Neural progenitor cell (in vitro differentiated cells): ENCODE results near the gene FGF9. TPM values are rescaled to one million over a fixed set of nuclear protein-coding genes. Genes with fewer than 3 reads are reported as not detected.

Experiments
- DNase-seq: peaks from one replicate; pipeline ENCODE4 v3.0.0-alpha.2; 2016; ENCODE audit warnings: low spot score
- H2AFZ ChIP-seq: fragments of 200-600 bp; sonication (generic); replicated peaks from 2 replicates; pipeline ENCODE4 v1.6.1; 2016; ENCODE audit warnings: antibody characterized with exemption
- H3F3A ChIP-seq: fragments of 200-600 bp; sonication (generic); 2 replicates; pipeline ENCODE4 v1.6.1; 2016; ENCODE audit warnings: antibody characterized with exemption, low read depth
- H3K27ac ChIP-seq: fragments of 200-600 bp; sonication (generic); 2 replicates; pipeline ENCODE4 v1.5.1; 2016; ENCODE audit warnings: mild to moderate bottlenecking
- H3K27me3 ChIP-seq: fragments of 200-600 bp; sonication (generic); 2 replicates; pipeline ENCODE4 v1.6.1; 2016; ENCODE audit warnings: mild to moderate bottlenecking, moderate library complexity
- H3K36me3 ChIP-seq: fragments of 200-600 bp; sonication (generic); 2 replicates; pipeline ENCODE4 v1.5.1; 2016
- H3K4me1 ChIP-seq: fragments of 200-600 bp; sonication (generic); 2 replicates; pipeline ENCODE4 v1.6.1; 2016; ENCODE audit warnings: mixed run types
- H3K4me2 ChIP-seq: fragments of 200-600 bp; sonication (generic); 2 replicates; pipeline ENCODE4 v1.6.1; 2016
- H3K4me3 ChIP-seq: fragments of 200-600 bp; sonication (generic); 2 replicates; pipeline ENCODE4 v1.5.1; 2016
- H3K79me2 ChIP-seq: fragments of 200-600 bp; sonication (generic); 2 replicates; pipeline ENCODE4 v1.6.1; 2016; ENCODE audit warnings: low read depth
- H3K9ac ChIP-seq: fragments of 200-600 bp; sonication (generic); 2 replicates; pipeline ENCODE4 v1.6.1; 2016
- H3K9me3 ChIP-seq: fragments of 200-600 bp; sonication (generic); 2 replicates; pipeline ENCODE4 v1.5.1; 2016; ENCODE audit warnings: low read depth
- H4K20me1 ChIP-seq: fragments of 200-600 bp; sonication (generic); 2 replicates; pipeline ENCODE4 v1.6.1; 2016; ENCODE audit warnings: low read depth
- H3K27ac Mint-ChIP-seq: 3 replicates; pipeline ENCODE4 v1.8.0; 2021; ENCODE audit warnings: mixed read lengths
- H3K27me3 Mint-ChIP-seq: 2 replicates; pipeline ENCODE4 v1.8.0; 2022; ENCODE audit warnings: low read depth, mild to moderate bottlenecking, inconsistent platforms, moderate library complexity, mixed read lengths; ENCODE audit not compliant: insufficient read depth
- H3K36me3 Mint-ChIP-seq: 3 replicates; pipeline ENCODE4 v1.8.0; 2021; ENCODE audit warnings: mixed read lengths
- H3K4me1 Mint-ChIP-seq: 3 replicates; pipeline ENCODE4 v1.8.0; 2021; ENCODE audit warnings: mixed read lengths
- H3K4me3 Mint-ChIP-seq: 3 replicates; pipeline ENCODE4 v1.8.0; 2021; ENCODE audit warnings: mild to moderate bottlenecking, moderate library complexity, mixed read lengths
- H3K9me3 Mint-ChIP-seq: 3 replicates; pipeline ENCODE4 v1.8.0; 2020; ENCODE audit warnings: mixed read lengths
- EZH2 ChIP-seq: fragments of 200-600 bp; sonication (generic); IDR thresholded peaks from 2 replicates; pipeline ENCODE4 v1.6.1; 2017; ENCODE audit warnings: antibody characterized with exemption, mild to moderate bottlenecking, moderate library complexity
- EZH2phosphoT487 ChIP-seq: fragments of 200-600 bp; sonication (generic); IDR thresholded peaks from 2 replicates; pipeline ENCODE4 v1.6.1; 2017; ENCODE audit warnings: antibody characterized with exemption
- total RNA-seq: library from RNA; depleted of rRNA; stranded (reverse); fragments of >200 nt; gene quantifications from 2 replicates; pipeline ENCODE4 v1.2.3, GENCODE V29; 2015; ENCODE audit warnings: low replicate concordance
- TF ChIP-seq, protein P1 (sequence below): fragments of 200-600 bp; sonication (generic); IDR thresholded peaks from 2 replicates; pipeline ENCODE4 v1.5.1; 2017; ENCODE audit warnings: antibody characterized with exemption, mild to moderate bottlenecking

The FGF9 gene
- total RNA-seq, 1 donor from 2014 or later: 2.1 TPM

DNA sequence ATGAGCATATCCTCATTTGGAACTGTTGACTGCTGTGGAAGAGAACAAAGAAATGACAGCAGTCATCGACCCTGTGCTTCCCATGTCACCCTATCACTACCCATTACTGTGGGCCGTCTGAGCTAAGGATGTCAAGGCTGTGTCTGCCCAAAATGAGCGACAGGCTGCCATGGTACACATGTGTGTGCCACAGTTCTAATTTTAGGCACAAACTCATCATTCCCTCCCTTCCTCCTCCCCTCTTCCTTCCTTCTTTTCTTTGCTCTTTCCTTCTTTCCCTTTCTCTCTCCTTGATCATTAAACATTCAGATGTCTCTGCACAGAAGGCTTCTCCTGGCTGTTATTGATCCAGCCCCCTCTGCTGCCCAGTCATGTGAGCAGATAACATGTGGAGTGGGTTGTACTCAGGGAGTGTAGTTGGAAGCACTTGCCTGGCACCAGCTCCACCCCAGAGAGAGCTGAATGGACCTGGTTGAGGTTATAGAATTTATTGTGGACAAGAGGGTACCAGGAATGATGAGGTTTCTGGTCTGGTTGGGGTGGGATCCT, 6.3 kb downstream of the FGF9 start:
- TF ChIP-seq, protein P1, sequence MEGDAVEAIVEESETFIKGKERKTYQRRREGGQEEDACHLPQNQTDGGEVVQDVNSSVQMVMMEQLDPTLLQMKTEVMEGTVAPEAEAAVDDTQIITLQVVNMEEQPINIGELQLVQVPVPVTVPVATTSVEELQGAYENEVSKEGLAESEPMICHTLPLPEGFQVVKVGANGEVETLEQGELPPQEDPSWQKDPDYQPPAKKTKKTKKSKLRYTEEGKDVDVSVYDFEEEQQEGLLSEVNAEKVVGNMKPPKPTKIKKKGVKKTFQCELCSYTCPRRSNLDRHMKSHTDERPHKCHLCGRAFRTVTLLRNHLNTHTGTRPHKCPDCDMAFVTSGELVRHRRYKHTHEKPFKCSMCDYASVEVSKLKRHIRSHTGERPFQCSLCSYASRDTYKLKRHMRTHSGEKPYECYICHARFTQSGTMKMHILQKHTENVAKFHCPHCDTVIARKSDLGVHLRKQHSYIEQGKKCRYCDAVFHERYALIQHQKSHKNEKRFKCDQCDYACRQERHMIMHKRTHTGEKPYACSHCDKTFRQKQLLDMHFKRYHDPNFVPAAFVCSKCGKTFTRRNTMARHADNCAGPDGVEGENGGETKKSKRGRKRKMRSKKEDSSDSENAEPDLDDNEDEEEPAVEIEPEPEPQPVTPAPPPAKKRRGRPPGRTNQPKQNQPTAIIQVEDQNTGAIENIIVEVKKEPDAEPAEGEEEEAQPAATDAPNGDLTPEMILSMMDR: no peak
- TF ChIP-seq EZH2 (no peak), EZH2phosphoT487 (no peak)

DNA sequence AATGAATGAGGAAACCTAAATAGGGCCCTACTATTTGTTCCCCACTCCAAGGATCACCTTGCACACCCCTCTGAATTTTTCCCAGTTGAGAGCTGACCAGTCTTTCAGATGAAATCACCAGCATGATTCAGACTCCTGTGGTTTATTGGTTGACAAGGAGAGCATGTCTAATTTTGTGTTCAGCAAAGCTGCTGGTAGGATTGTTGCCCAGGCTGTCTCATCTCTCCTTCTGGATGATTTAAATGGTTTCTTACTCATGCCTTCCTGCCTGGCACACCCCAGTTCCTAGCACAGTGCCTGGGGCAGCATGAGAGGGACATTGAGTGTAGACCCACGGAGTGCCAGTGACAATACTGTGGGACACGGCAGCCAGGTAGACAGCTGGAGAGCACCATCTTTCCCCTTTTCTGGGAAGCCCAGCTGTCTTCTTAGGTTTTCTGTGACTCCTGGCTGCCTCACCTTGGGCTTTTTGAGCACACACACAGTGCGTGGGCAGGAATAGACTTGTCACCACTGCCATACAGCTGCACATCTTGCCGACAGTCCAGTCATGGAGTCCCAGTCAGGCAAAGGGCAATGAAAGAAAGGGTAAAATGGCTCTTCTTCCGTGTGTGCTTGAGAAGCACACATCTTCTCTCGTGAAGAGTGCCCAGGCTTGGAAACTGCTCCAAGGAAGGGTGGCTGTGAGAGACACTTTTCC, 12.3 kb downstream of the FGF9 start:
- Mint-ChIP-seq H3K4me1 (peaks cover 3% of the 10 kb centered on the region), H3K36me3 (peaks cover 11% of the 10 kb centered on the region), H3K27me3 (peaks cover 2% of the 10 kb centered on the region), H3K27ac (no peak overlapping the region), H3K4me3 (no peak overlapping the region), H3K9me3 (no peaks in the 10 kb centered on the region)
- H3K79me2 ChIP-seq: no peaks in the 10 kb centered on the region
- H3F3A ChIP-seq: no peaks in the 10 kb centered on the region
- TF ChIP-seq, protein P1: no peak
- no peak for TF ChIP-seq EZH2
- no peak for TF ChIP-seq EZH2phosphoT487
- H3K4me3 ChIP-seq: no peak overlapping the region
- no peaks in the 10 kb centered on the region for H3K4me1 ChIP-seq
- no peak overlapping the region for H3K27ac ChIP-seq
- no peaks in the 10 kb centered on the region for H4K20me1 ChIP-seq
- DNase-seq: no peak
- no peak overlapping the region for H2AFZ ChIP-seq
- H3K9me3 ChIP-seq: no peaks in the 10 kb centered on the region
- no peak overlapping the region for H3K9ac ChIP-seq
- H3K36me3 ChIP-seq: no peaks in the 10 kb centered on the region
- H3K4me2 ChIP-seq: no peak overlapping the region
- peaks cover 13% of the 10 kb centered on the region for H3K27me3 ChIP-seq

More for the DNA sequence above, 6.3 kb downstream of the FGF9 start:
- Histone ChIP-seq H2AFZ (no peak overlapping the region), H3K36me3 (no peaks in the 10 kb centered on the region), H3K4me2 (no peak overlapping the region), H4K20me1 (peaks cover 19% of the 10 kb centered on the region), H3K4me3 (no peak overlapping the region), H3K4me1 (peaks cover 12% of the 10 kb centered on the region), H3K27me3 (peaks cover 65% of the 10 kb centered on the region), H3F3A (peaks cover 12% of the 10 kb centered on the region), H3K9ac (no peak overlapping the region), H3K9me3 (no peaks in the 10 kb centered on the region), H3K79me2 (no peaks in the 10 kb centered on the region), H3K27ac (no peak overlapping the region)
- no peaks in the 10 kb centered on the region for H3K9me3 Mint-ChIP-seq
- peaks cover 5% of the 10 kb centered on the region for H3K36me3 Mint-ChIP-seq
- DNase-seq: no peak
- no peak overlapping the region for H3K27ac Mint-ChIP-seq
- peaks cover 18% of the 10 kb centered on the region for H3K27me3 Mint-ChIP-seq
- no peak overlapping the region for H3K4me3 Mint-ChIP-seq
- peaks cover 24% of the 10 kb centered on the region for H3K4me1 Mint-ChIP-seq

DNA sequence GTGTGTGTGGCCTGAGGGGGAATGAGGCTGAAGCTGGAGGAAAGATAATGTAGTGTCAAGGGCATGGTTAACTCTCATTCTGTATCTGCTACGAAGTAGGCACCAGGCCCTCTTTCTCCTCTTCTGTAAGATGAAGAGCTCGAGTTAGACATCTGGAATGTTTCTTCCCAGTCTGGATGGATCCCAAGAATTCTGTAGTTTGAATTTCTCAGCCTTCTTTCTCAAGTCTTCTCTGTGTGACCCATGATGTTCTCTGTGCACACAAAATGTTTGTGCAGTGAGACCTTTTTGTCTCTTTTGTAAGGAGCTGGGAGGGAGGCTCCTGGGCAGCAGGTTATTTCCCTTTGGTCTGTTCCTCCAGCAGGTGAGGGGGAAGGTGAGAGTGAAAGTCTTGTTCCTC, 13.7 kb downstream of the FGF9 start:
- Mint-ChIP-seq H3K4me1 (peaks cover 3% of the 10 kb centered on the region), H3K36me3 (peaks cover 11% of the 10 kb centered on the region), H3K27ac (no peak overlapping the region), H3K4me3 (no peak overlapping the region), H3K27me3 (peaks cover 2% of the 10 kb centered on the region), H3K9me3 (no peaks in the 10 kb centered on the region)
- H3K27me3 ChIP-seq: no peaks in the 10 kb centered on the region
- no peak overlapping the region for H3K9ac ChIP-seq
- no peak overlapping the region for H3K27ac ChIP-seq
- H4K20me1 ChIP-seq: no peaks in the 10 kb centered on the region
- no peaks in the 10 kb centered on the region for H3K79me2 ChIP-seq
- H3K36me3 ChIP-seq: no peaks in the 10 kb centered on the region
- H3K4me2 ChIP-seq: no peak overlapping the region
- no peak for DNase-seq
- no peak overlapping the region for H2AFZ ChIP-seq
- H3K4me1 ChIP-seq: no peaks in the 10 kb centered on the region
- TF ChIP-seq, protein P1: no peak
- TF ChIP-seq EZH2phosphoT487: no peak
- no peak for TF ChIP-seq EZH2
- no peak overlapping the region for H3K4me3 ChIP-seq
- H3K9me3 ChIP-seq: no peaks in the 10 kb centered on the region
- H3F3A ChIP-seq: no peaks in the 10 kb centered on the region
